ENCODE results near the gene MND1. TPM values are rescaled to one million over a fixed set of nuclear protein-coding genes. Genes with fewer than 3 reads are reported as not detected.
A peak's percentile ranks its signal among the peaks of the same experiment; 100 is the strongest.

MND1 gene, protein sequence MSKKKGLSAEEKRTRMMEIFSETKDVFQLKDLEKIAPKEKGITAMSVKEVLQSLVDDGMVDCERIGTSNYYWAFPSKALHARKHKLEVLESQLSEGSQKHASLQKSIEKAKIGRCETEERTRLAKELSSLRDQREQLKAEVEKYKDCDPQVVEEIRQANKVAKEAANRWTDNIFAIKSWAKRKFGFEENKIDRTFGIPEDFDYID
- 10 to 100 TPM; 25.2 to 33.6 TPM for total RNA-seq

DNA sequence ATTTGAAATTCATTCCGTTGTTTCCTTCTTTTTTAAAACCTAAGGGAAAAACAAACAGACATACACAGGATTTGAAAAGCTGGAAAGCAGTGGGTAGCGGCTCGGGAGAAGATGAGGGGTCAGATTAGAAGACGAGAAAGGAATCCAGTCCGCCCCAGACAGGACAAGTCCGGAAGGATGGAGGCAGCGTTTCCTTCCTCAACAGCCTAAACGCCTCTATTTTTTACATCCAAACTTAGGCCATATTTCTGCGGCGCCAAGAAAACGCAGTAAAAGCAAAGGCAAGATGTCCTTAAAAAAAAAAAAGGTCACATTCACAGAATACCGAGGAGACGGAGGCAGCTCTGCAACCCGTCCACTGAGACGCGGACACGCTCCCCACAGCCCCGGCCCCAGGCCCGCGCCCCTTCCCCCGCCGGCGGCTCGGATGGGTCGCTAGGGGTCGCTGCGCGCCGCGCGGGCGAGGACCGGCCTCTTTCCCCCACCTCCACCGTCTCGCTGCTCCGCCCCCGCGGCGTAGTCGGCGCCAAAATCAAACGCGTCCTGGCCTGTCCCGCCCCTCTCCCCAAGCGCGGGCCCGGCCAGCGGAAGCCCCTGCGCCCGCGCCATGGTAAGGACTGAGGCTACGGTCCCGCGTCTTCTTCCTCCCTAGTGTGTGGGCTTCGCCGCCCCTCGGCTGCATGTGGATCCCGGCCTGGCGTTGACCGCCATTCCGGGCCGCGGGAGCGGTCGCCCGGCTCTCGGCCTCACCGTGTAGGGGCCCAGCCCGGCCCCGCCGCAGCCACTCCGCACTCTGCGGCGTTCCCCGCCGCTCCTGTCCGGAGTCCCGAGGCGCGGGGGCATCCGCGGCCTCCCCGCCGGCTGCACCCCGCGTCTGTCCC is at the start of gene MND1:
TSS of gene MND1 (plus strand) at position 558 of the 881 bp plus-strand sequence. CDS start at position 608, 50 bp downstream.
- H3K27me3 Mint-ChIP-seq: peaks cover 33% of the 10 kb centered on the region
- peaks cover 41% of the 10 kb centered on the region for H3K4me1 Mint-ChIP-seq
- ATAC-seq (peak; percentile 96), DNase-seq (peak; percentile 94)
- peak within 1 kb of the TSS; percentile 85 for H3K4me3 Mint-ChIP-seq
- no peaks in the 10 kb centered on the region for H3K9me3 Mint-ChIP-seq (ENCODE audit: low read depth)
- peaks cover 5% of the 10 kb centered on the region for H3K36me3 Mint-ChIP-seq
- CTCF ChIA-PET: interaction anchor here (0.6 to 7.2 kb wide), 25 partner anchors 9 to 405 kb away, joined by 3 to 71 read pairs (median 4); partner anchors contain the start of gene TMEM131L
- H3K27ac Mint-ChIP-seq: peak within 1 kb of the TSS; percentile 90

DNA sequence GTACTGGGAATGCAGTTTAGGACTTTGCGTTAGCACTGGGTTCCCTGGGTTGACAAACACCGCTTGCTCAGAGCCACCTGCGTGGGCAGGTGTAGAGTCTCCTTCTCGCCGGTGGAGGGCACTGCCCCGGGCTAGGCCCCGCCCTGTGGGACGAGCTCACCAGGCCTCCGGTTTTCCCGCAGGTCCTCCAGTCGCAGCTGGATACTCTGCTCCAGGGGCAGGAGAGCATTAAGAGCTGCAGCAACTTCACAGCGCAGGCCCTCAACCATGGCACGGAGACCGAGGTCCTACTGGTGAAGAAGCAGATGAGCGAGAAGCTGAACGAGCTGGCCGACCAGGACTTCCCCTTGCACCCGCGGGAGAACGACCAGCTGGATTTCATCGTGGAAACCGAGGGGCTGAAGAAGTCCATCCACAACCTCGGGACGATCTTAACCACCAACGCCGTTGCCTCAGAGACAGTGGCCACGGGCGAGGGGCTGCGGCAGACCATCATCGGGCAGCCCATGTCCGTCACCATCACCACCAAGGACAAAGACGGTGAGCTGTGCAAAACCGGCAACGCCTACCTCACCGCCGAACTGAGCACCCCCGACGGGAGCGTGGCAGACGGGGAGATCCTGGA is 49.2 kb upstream of the MND1 start:
- Mint-ChIP-seq H3K27ac (no peak overlapping the region), H3K4me1 (no peaks in the 10 kb centered on the region), H3K9me3 (ENCODE audit: low read depth) (peaks cover 6% of the 10 kb centered on the region), H3K4me3 (no peak overlapping the region), H3K36me3 (peaks cover 4% of the 10 kb centered on the region), H3K27me3 (no peaks in the 10 kb centered on the region)
- ATAC-seq (no peak), DNase-seq (no peak)
- CTCF ChIA-PET: interaction anchor here (0.6 to 1.1 kb wide), 2 partner anchors 9 to 1225 kb away, joined by 3 read pairs; no protein-coding TSS in a partner anchor

DNA sequence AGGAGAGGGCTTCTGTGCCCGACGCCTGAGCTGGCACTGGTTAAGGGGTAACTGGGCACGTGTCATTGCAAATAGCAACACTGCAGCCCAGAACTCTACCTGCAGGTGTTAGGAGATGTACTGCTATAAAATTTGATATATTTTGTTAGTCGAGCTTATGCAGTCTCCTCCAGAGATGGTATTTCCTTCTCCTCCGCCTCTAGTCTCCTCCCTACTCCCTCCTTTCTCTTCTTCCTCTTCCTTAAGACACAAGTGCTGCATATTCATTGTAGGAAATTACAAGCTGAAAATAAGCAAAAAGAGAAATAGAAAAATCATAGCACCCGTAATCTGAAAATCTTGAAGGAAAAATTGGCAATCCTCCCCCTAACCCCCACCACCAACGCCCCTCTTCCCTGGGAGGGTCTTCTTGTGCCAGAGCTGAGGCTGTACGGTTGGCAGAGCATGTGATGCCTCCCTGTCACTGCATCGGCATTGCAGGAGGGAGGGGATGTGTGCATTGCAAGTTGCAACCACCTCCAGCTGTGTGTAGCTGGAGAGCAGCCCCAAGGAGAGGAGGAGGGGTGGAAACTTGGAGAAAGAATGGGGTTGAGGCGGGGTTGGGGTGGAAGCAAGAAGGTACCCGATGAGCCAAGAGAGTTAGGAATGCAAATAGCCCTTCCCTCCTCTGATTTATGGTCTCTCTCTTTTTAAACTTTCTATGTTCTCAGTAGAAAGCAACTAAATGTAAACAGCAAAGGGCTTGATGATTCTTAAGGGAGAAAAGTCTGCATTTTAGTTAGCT is 48.3 kb upstream of the MND1 start:
- H3K4me1 Mint-ChIP-seq: no peaks in the 10 kb centered on the region
- CTCF ChIA-PET: interaction anchor here (0.6 to 1.1 kb wide), 2 partner anchors 8 to 1224 kb away, joined by 3 read pairs; no protein-coding TSS in a partner anchor
- DNase-seq (no peak), ATAC-seq (no peak)
- H3K4me3 Mint-ChIP-seq: no peak overlapping the region
- H3K27ac Mint-ChIP-seq: no peak overlapping the region
- H3K36me3 Mint-ChIP-seq: peaks cover 4% of the 10 kb centered on the region
- H3K27me3 Mint-ChIP-seq: no peaks in the 10 kb centered on the region
- H3K9me3 Mint-ChIP-seq (ENCODE audit: low read depth): peaks cover 7% of the 10 kb centered on the region

DNA sequence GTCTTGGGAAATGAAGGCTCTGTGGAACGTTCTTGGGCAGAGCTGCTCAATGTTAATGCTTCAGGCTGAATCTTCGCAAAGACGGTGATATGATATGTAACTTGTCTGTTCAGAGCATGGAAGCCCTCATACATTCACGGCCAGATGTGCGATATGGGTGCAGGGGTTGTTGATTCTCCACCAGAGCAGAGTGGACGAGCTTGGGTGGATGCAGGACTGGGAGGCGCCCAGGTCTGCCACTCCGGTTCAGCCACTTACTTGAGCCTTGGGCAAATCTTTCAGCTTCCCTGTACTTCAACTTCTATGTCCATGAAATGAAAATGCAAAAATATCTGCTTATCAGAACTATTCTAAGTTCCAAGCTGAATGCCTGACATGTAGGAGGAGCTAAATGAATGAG is 47.4 kb upstream of the MND1 start:
- Mint-ChIP-seq H3K27me3 (peaks cover 4% of the 10 kb centered on the region), H3K36me3 (peaks cover 4% of the 10 kb centered on the region), H3K27ac (no peak overlapping the region), H3K9me3 (ENCODE audit: low read depth) (peaks cover 7% of the 10 kb centered on the region), H3K4me1 (no peaks in the 10 kb centered on the region), H3K4me3 (no peak overlapping the region)
- ATAC-seq: no peak
- CTCF ChIA-PET: no interaction called here
- no peak for DNase-seq

DNA sequence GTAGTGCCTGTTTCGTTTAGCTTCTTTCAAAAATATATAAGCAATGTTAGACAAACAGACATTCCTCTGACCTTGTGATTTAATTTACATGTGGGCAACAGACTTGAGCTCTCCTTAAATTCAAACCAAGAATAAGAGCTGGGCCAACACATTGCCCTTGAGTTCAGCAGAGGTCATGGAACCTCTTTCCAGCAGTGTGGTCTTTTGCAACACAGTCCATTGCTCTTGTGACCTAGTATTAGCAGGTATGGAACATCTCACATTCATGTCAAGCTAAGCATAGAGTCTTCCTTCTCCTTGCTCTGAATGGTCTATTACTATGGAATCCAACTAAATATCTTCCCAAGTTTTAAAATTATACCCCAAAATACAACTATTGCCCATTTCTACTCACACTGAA is 33.7 kb upstream of the MND1 start:
- Mint-ChIP-seq H3K27ac (no peak overlapping the region), H3K4me3 (no peak overlapping the region), H3K9me3 (ENCODE audit: low read depth) (no peaks in the 10 kb centered on the region), H3K4me1 (no peaks in the 10 kb centered on the region), H3K27me3 (peaks cover 14% of the 10 kb centered on the region), H3K36me3 (no peaks in the 10 kb centered on the region)
- ATAC-seq (no peak), DNase-seq (no peak)
- CTCF ChIA-PET: no interaction called here

DNA sequence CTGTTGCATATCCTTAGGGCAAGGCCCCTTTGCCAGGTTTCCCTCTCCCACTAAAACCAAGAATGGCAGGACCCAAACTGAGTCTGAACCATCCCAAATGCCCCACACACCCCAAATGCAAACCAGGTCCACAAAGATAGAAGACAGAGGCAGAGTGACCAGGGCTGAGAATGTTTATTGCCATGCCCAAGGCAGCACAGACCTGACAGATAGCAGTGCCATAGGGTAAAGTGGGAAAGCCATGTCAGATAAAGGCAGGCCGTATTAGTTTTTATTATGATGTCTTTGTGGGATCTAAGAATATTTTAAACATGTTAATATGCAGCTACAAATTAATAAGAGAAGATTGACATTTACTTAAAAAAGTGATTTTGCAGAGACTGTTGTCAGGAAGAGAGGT is 29.6 kb upstream of the MND1 start:
- no peak overlapping the region for H3K4me3 Mint-ChIP-seq
- CTCF ChIA-PET: no interaction called here
- H3K27ac Mint-ChIP-seq: no peak overlapping the region
- H3K36me3 Mint-ChIP-seq: no peaks in the 10 kb centered on the region
- H3K4me1 Mint-ChIP-seq: no peaks in the 10 kb centered on the region
- H3K27me3 Mint-ChIP-seq: peaks cover 7% of the 10 kb centered on the region
- H3K9me3 Mint-ChIP-seq (ENCODE audit: low read depth): no peaks in the 10 kb centered on the region
- ATAC-seq: no peak
- DNase-seq: no peak

DNA sequence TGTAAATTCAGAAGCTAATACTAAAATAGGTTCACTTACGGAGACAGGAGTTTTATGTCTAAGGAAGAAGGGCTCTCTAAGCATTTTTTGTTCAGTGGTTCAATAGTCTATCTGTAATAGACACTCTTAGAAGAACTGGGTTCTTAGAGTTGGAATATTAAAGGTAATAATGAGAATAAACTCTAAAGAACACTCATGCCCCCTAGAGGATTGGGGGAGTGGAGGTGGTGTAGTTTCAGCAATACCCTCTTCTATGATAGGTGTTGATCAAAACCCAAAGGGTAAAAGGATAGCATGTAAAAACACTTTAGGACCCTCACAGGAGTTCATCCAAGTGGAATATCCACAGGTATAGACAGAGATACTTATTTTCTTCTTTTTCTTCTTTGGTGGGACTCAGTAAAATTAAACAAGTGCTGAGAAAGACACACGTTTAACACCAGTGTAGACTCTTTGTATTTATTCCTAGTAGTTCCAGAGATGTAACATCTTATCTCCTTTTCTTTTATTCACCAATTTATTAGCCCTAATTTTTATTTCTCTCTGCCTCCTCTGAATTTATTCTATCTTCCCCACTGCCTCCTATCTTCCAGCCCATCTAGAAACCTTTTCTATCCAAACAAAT is 25.7 kb upstream of the MND1 start:
- DNase-seq: no peak
- Mint-ChIP-seq H3K9me3 (ENCODE audit: low read depth) (no peaks in the 10 kb centered on the region), H3K36me3 (no peaks in the 10 kb centered on the region), H3K27me3 (peaks cover 22% of the 10 kb centered on the region), H3K4me3 (no peak overlapping the region), H3K27ac (no peak overlapping the region), H3K4me1 (no peaks in the 10 kb centered on the region)
- ATAC-seq: peak; percentile 36
- CTCF ChIA-PET: interaction anchor here (0.8 to 2.1 kb wide), 3 partner anchors 176 to 325 kb away, joined by 3 to 7 read pairs (median 4); no protein-coding TSS in a partner anchor

DNA sequence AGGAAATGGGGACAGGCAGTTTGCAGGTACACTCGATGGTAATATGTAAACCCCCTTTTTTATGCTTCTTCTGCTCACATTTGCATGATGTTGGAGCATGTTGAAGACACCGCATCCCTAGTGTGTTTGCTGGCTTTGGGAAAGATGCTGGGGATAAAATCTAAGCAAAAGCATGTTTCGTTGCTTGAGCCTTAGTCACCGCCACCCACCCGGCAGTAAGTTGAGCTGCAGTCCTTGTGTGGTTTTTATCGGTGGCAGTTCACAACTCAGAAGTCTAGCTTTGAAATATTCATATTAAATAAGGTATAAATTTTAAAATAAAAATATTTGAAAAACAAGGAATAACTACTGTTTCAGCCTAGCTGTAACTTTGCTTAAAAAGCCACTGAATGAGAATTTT is 21.7 kb upstream of the MND1 start:
- no peak overlapping the region for H3K27ac Mint-ChIP-seq
- DNase-seq (no peak), ATAC-seq (no peak)
- CTCF ChIA-PET: interaction anchor here (1.0 kb wide), 1 partner anchor 180 kb away, joined by 3 read pairs; no protein-coding TSS in a partner anchor
- no peaks in the 10 kb centered on the region for H3K36me3 Mint-ChIP-seq
- H3K27me3 Mint-ChIP-seq: peaks cover 29% of the 10 kb centered on the region
- H3K4me3 Mint-ChIP-seq: no peak overlapping the region
- H3K4me1 Mint-ChIP-seq: peaks cover 2% of the 10 kb centered on the region
- no peaks in the 10 kb centered on the region for H3K9me3 Mint-ChIP-seq (ENCODE audit: low read depth)

DNA sequence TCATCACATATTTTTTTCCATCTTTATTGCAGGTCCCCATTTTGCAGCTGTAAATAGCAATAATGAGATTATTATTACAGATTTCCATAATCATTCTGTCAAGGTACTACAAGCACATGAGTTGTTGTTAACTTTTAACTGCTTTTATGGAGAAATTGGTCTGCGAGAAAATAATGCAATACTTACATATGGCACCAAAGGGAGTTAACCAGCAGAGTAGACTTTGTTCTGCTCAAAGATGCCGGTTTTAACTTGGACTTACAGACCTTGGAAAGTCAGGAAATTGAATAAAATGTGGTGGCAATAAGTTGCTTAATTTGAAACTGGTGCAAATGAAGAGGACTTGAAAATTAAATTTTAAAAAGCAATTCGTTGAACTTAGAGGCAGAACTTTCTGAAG is 20.4 kb upstream of the MND1 start:
- CTCF ChIA-PET: no interaction called here
- H3K4me1 Mint-ChIP-seq: peaks cover 2% of the 10 kb centered on the region

DNA sequence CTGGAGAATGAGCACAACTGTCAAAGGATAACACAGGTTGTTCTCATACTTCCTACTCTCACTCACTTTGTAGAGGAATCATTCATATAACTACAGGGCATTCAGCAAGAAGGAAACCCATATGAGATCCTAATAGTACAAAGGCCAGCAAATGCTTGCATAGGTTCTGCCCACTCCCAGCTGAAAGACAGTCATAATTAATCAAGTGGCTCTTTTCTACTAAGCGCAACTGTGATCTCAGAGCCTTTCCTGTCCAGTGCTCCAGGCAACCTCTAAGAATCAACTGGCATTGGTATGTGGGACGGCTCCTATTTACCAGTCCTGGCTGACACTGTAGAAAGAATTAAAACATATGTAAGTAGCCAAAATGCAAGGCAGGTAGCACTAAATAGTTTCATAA is 18.9 kb upstream of the MND1 start:
- Mint-ChIP-seq H3K27ac (no peak overlapping the region), H3K4me3 (no peak overlapping the region), H3K36me3 (no peaks in the 10 kb centered on the region), H3K4me1 (peaks cover 2% of the 10 kb centered on the region), H3K27me3 (peaks cover 28% of the 10 kb centered on the region), H3K9me3 (ENCODE audit: low read depth) (no peaks in the 10 kb centered on the region)
- CTCF ChIA-PET: interaction anchor here (1.0 kb wide), 1 partner anchor 241 kb away, joined by 3 read pairs; no protein-coding TSS in a partner anchor
- DNase-seq (no peak), ATAC-seq (no peak)

More for the DNA sequence above, 20.4 kb upstream of the MND1 start:
- no peak overlapping the region for H3K4me3 Mint-ChIP-seq
- H3K27me3 Mint-ChIP-seq: peaks cover 29% of the 10 kb centered on the region
- no peaks in the 10 kb centered on the region for H3K9me3 Mint-ChIP-seq (ENCODE audit: low read depth)
- no peaks in the 10 kb centered on the region for H3K36me3 Mint-ChIP-seq
- no peak overlapping the region for H3K27ac Mint-ChIP-seq
- no peak for DNase-seq
- ATAC-seq: no peak

DNA sequence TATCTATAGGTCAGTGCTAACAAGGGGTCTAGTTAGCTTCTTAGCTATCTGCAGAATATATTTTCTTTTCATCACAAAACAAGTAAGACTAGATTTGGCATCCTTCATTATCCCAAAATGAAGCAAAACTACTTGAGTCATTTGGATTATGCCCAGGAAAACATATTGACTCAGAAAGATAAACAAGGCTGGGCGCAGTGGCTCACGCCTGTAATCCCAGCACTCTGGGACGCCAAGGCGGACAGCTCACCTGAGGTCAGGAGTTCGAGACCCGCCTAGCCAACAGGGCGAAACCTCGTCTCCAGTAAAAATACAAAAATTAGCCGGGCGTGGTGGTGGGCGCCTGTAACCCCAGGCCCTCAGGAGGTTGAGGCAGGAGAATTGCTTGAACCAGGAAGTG is 18.0 kb upstream of the MND1 start:
- peaks cover 27% of the 10 kb centered on the region for H3K27me3 Mint-ChIP-seq
- H3K36me3 Mint-ChIP-seq: no peaks in the 10 kb centered on the region
- DNase-seq (no peak), ATAC-seq (no peak)
- CTCF ChIA-PET: interaction anchor here (1.0 kb wide), 1 partner anchor 242 kb away, joined by 3 read pairs; no protein-coding TSS in a partner anchor
- H3K4me1 Mint-ChIP-seq: peaks cover 2% of the 10 kb centered on the region
- H3K27ac Mint-ChIP-seq: no peak overlapping the region
- H3K4me3 Mint-ChIP-seq: no peak overlapping the region
- no peaks in the 10 kb centered on the region for H3K9me3 Mint-ChIP-seq (ENCODE audit: low read depth)

DNA sequence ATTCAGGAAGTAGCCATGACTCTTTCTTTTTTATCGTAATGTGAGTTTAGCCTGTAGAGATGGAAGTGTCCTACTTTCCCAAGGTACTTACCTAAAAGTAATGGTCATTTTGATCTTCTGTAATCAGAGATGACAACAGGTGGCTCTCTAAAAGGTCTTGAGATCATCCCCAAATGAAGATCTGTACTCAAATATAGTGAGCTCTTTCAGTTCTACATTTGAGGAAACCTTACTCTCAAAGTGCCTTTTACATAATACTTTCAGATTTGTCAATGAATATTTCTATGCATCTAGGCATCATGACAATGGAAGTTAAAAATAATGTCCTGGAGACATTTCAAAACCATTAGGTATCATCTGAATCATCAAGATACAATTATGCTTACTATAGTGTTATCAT is 17.2 kb upstream of the MND1 start:
- H3K27ac Mint-ChIP-seq: no peak overlapping the region
- DNase-seq (no peak), ATAC-seq (no peak)
- H3K36me3 Mint-ChIP-seq: no peaks in the 10 kb centered on the region
- H3K4me1 Mint-ChIP-seq: peaks cover 2% of the 10 kb centered on the region
- no peaks in the 10 kb centered on the region for H3K9me3 Mint-ChIP-seq (ENCODE audit: low read depth)
- H3K4me3 Mint-ChIP-seq: no peak overlapping the region
- peaks cover 31% of the 10 kb centered on the region for H3K27me3 Mint-ChIP-seq
- CTCF ChIA-PET: no interaction called here

All from activated CD8-positive, alpha-beta memory T cell treated with anti-CD3 and anti-CD28 coated beads, Interleukin-2, amount 10 ng/mL, durations not matched to agents 7 days and 5 days (primary cell).